Coronary artery (tissue), 2 donors: Measurements from ENCODE around the gene UPK1A.

Experiments
- DNase-seq: peaks from one replicate; pipeline ENCODE4 v3.0.0-alpha.2; 2017; ENCODE audit warnings: low spot score
- H3K27ac ChIP-seq, 2 donors: fragments of 200-600 bp; sonication (generic); one replicate each; pipeline ENCODE4 v1.5.1; 2016 to 2019
- H3K4me3 ChIP-seq: fragments of 200-600 bp; sonication (generic); 2 replicates; pipeline ENCODE4 v1.5.1; 2016; ENCODE audit warnings: mild to moderate bottlenecking, moderate library complexity
- TF ChIP-seq, protein P1 (sequence below): fragments of 200-600 bp; sonication (generic); IDR thresholded peaks from one replicate; pipeline ENCODE4 v1.5.1; 2019; ENCODE audit warnings: antibody characterized with exemption

Gene UPK1A

DNA sequence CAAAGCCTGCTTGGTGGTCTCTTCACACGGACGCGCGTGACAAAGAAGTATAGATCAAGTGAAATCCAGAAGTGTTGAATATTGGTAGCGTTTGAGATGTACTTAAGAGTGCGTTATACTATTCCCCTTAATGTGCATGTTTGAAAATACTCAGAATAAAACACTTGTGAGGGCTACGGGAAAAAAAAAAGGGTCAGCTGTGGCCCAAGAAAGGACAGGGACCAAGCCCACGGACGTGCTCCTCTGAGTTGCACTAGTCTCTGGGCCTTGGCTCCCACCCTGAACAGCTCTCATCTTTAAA, 38.1 kb upstream of the UPK1A start:
- Histone ChIP-seq H3K4me3 (peak overlapping the region; percentile 88), H3K27ac (peak overlapping the region; percentile 81 to 90)
- DNase-seq, result no peak
- TF ChIP-seq, protein P1, sequence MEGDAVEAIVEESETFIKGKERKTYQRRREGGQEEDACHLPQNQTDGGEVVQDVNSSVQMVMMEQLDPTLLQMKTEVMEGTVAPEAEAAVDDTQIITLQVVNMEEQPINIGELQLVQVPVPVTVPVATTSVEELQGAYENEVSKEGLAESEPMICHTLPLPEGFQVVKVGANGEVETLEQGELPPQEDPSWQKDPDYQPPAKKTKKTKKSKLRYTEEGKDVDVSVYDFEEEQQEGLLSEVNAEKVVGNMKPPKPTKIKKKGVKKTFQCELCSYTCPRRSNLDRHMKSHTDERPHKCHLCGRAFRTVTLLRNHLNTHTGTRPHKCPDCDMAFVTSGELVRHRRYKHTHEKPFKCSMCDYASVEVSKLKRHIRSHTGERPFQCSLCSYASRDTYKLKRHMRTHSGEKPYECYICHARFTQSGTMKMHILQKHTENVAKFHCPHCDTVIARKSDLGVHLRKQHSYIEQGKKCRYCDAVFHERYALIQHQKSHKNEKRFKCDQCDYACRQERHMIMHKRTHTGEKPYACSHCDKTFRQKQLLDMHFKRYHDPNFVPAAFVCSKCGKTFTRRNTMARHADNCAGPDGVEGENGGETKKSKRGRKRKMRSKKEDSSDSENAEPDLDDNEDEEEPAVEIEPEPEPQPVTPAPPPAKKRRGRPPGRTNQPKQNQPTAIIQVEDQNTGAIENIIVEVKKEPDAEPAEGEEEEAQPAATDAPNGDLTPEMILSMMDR, result no peak

GRCh38 chr19:35628565-35629331, 37.6 kb upstream of the UPK1A start, which contains the start of gene RBM42:
Gene RBM42, plus strand, starts transcription at chr19:35629036. Its CDS starts 118 bp downstream, at chr19:35629154.
- Histone ChIP-seq H3K4me3 (peak within 1 kb of the TSS; percentile 88), H3K27ac (peak within 1 kb of the TSS; percentile 90 to 91)
- peak; percentile 99 for DNase-seq
- TF ChIP-seq, protein P1, result no peak

GRCh38 chr19:35629332-35629633, 37.0 kb upstream of the UPK1A start:
- H3K27ac ChIP-seq, result peak overlapping the region; percentile 90 to 91
- TF ChIP-seq, protein P1, result no peak
- peak overlapping the region; percentile 88 for H3K4me3 ChIP-seq
- DNase-seq, result no peak

DNA sequence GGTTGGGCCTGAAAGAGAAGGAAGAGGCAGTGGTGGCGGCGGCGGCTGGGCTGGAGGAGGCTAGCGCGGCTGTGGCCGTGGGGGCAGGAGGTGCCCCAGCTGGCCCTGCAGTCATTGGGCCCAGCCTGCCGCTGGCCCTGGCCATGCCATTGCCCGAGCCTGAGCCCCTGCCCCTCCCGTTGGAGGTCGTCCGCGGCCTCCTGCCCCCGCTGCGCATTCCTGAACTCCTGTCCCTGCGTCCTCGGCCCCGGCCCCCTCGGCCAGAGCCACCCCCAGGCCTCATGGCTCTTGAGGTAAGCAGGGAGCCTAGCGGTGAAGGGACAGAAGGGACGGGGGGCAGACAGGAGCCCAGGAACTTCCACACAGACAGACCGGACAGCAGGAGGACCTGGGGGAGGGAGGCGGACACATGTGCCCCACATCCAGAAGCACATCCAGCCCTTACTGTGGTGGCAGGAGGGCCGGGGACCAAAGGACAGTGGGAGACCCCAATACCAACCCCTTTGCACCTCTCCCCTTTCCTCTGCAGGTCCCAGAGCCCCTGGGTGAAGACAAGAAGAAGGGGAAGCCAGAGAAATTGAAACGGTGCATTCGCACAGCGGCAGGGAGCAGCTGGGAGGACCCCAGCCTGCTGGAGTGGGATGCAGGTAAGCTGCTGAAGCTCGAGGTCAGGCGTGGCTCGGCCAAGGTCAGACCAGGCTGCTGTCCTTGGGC, 32.4 kb upstream of the UPK1A start:
- TF ChIP-seq, protein P1, result no peak
- Histone ChIP-seq H3K27ac (no peak overlapping the region), H3K4me3 (no peak overlapping the region)
- DNase-seq, result peak; percentile 57

DNA sequence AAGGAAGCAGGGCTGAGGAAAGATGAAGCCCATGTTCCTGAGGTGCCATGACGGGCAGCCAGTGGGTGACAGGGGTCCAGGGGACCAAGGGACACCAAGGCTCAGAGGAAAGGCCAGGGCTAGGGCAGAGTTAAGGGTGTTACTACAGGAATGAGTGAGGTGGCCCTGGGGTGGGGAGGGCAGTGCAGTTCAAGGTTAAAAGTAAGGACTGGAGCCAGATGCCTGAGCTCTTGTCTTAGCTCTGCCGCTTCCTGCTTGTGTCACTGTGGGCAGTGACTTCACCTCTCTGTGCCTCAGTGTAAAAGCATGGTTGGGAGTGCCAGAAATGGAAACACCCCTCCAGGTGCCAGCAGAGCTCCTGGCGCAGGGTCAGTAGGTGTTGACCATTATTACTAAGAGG, 29.7 kb upstream of the UPK1A start:
- no peak overlapping the region for H3K27ac ChIP-seq
- no peak for DNase-seq
- H3K4me3 ChIP-seq, result no peak overlapping the region
- TF ChIP-seq, protein P1, result no peak

DNA sequence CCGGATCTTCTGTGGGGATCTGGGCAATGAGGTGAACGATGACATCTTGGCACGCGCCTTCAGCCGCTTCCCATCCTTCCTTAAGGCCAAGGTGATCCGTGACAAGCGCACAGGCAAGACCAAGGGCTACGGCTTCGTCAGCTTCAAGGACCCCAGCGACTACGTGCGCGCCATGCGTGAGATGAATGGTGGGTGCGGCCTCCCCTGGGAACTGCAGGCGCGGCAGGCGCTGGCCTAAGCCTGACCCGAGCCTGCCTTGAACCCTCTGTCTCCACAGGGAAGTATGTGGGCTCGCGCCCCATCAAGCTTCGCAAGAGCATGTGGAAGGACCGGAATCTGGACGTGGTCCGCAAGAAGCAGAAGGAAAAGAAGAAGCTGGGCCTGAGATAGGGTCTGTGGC, 29.2 kb upstream of the UPK1A start:
- TF ChIP-seq, protein P1, result no peak
- Histone ChIP-seq H3K27ac (no peak overlapping the region), H3K4me3 (no peak overlapping the region)
- no peak for DNase-seq

GRCh38 chr19:35639321-35639639, 27.0 kb upstream of the UPK1A start:
- Histone ChIP-seq H3K4me3 (no peak overlapping the region), H3K27ac (no peak overlapping the region)
- DNase-seq, result no peak
- TF ChIP-seq, protein P1, result no peak
